Stomach (tissue), 4 donors: ENCODE data around the gene SND1.

Experiments
- CTCF ChIP-seq, 7 experiments: fragments of 450-650 bp in 4 of 7; fragments of 200-600 bp in 3 of 7; sonication (generic) in 3 of 7; IDR thresholded peaks; one replicate each; pipeline ENCODE4 v1.5.1; 2016 to 2019; ENCODE audit warnings: antibody characterized with exemption in 7 of 7, control low read depth in 2 of 7, mild to moderate bottlenecking in 1 of 7
- POLR2A ChIP-seq, 4 donors: fragments of 450-650 bp; IDR thresholded peaks; one replicate each; pipeline ENCODE4 v1.6.1; 2016; ENCODE audit warnings: antibody characterized with exemption in 4 of 4, control low read depth in 2 of 4, mild to moderate bottlenecking in 1 of 4, moderate library complexity in 1 of 4

GRCh38 chr7:128078309-128078708 lies 426.3 kb downstream of the SND1 start:
- no peak for TF ChIP-seq POLR2A (IDR thresholded peaks at IDR 0.05)
- no peak for TF ChIP-seq CTCF (IDR thresholded peaks at IDR 0.05)
